Ecto neural progenitor cell (in vitro differentiated cells): ENCODE results near the gene SYT17.
A peak's percentile ranks its signal among the peaks of the same experiment; 100 is the strongest.

Experiments
- DNase-seq: peaks from one replicate; pipeline ENCODE4 v3.0.0-alpha.2; 2018; ENCODE audit warnings: low spot score

Gene SYT17, protein sequence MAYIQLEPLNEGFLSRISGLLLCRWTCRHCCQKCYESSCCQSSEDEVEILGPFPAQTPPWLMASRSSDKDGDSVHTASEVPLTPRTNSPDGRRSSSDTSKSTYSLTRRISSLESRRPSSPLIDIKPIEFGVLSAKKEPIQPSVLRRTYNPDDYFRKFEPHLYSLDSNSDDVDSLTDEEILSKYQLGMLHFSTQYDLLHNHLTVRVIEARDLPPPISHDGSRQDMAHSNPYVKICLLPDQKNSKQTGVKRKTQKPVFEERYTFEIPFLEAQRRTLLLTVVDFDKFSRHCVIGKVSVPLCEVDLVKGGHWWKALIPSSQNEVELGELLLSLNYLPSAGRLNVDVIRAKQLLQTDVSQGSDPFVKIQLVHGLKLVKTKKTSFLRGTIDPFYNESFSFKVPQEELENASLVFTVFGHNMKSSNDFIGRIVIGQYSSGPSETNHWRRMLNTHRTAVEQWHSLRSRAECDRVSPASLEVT

DNA sequence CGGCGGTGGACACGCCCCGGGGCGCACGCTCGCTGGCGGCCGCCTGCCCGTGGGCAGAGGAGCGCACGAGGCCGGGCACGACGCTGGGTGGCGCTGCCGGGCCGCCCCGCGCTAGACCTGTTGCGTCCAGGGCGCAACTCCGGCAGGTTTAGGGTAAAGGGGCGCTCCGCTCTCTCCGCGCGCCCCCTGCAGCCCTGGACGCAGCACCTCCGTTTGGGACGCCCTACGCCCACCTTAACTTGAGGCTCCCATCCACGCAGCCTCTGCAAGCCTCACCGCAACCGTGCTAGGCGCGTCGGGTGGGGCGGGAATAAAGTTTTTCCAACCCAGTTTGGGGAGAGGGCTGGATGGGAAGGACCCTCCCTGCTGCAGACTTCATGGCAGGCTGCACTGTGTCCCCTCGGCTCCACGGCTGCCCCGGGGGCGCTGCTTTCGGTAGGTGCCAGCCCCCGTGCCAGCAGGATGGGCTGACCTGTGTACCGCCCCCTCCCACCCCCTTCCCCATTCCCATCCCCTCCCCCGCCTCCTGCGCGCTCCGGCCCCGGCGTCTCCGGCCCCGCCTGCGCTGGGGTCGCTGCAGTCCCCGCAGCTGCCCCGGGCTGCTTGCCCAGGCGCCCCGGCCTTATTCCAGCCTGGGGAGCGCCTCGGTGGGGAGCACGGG is at the start of gene SYT17:
SYT17 (plus strand) TSS at position 531 of the 661 bp plus-strand sequence. CDS start 407 bp downstream, outside the sequence.
- peak; percentile 88 for DNase-seq

DNA sequence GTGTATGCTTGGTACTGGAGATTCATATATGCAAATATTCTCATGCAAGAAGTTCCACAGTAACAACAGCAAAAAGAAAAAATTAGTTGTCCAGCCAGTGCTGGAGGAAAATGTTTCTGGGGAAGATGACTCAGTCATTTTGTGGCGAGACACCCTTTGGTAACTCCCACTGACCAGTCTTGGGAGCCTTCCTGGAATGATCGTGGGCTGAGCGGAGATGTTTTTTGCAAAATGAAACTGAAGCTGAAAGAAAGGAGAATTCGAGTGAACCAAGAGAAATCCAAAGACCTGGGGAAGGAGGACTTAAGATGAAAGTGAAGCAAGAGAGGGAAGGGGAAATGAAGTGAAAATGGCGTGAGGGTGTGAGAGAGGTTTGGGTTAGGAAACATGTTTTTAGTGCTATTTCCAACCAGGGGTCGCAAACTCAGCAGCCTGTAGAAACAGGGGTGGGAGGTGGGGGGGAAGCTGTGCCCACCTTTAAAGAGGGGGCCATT is 49.1 kb upstream of the SYT17 start:
- no peak for DNase-seq

DNA sequence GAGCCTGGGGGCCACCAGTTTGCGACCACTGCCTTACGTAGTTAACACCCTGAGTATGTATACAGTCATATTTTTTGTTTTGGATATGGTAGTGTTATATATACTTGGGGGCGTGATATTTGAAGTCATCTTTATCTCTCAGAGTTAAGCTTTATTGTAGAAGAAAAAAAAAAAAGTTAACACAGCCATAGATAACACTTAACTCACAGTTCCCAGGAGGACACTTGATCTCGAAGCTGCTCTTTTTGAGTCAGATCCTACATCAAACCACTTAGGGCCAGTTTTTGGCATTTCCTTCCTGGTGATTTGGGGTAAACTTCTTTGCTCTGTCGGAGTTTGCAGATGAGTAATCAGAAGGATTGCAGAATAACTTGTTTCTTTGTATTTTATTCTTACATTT is 48.5 kb upstream of the SYT17 start:
- no peak for DNase-seq

DNA sequence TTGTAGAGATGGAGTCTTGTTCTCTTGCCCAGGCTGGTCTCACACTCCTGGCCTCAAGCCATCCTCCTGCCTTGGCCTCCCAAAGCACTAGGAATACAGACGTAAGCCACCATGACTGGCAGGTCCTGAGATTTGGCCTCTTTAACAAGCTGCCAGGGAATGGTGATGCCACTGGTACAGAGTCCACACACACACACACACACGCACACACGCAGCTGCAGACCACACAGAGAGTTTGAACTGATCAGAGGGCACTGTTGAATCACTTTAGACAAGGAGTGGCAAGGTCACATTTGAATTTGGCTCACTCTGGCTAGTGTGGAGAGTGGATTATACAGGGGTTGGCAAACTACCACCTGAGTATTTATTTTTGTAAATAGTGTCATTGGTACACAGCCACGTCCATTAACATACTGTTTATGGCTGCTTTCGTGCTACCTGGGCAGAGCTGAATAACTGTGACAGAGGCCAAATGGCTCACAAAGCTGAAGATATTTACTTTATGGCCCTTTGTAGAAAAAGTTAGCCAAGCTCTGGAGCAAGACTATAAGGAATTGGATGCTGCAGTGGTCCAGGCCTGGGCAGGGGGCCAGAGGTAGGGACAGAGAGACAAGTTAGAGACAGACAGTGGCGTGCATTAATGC is 44.4 kb upstream of the SYT17 start:
- DNase-seq, result no peak

DNA sequence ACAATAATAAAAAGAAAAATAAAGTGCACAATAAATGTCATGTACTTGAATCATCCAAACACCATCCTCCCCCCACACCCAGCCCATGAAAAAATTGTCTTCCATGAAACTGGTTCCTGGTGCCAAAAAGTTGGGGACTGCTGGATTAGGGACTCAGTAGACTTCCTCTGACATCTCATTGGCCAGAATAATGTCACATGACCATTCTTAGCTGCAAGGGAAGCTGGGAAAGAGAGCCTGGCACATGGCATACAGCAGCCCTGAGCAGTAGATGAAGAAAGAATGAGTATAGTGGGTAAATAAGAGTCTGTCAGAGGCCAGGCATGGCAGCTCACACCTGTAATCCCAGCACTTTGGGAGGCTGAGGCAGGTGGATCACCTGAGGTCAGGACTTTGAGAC is 41.7 kb upstream of the SYT17 start:
- DNase-seq, result no peak

DNA sequence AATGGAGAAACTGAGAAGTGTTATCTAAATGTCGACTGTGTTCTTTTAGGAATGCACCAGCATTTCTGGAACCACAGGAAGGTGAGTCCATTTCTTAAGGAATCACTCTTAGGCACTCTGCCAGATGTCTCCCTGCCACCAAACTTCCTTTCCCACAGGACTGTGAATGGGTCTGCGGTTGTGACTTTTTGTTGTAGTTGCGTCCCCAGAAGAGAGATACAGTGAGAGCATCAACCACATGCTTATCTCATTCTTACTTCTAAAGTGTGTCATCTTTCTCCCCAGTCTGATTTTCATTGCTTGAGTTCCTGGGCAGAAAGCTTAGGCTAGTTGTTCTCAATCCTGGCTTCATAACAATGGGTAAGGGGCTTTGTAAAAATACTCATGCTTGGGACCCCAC is 40.8 kb upstream of the SYT17 start:
- DNase-seq, result no peak

DNA sequence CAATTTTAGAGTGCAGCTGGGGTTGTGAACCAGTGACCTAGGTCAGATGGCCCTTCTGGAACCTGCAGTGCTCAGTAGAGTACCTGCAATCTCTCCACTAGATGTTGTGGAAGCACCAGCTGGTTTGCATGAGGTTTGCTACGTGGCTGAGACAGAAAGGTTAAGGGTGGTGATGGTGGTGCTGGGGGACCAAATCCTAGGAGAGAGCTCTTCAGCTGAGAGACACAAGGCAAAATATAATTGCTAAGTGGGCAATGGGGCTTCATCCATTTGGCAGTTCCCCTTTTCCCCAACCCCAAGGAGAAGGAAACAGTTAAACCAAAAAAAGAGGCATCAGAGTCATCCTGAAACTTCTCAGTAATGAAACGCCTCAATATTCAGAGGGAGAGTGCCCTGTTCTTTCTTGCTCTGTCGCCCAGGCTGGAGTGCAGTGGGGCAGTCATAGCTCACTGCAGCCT is 40.3 kb upstream of the SYT17 start:
- no peak for DNase-seq

DNA sequence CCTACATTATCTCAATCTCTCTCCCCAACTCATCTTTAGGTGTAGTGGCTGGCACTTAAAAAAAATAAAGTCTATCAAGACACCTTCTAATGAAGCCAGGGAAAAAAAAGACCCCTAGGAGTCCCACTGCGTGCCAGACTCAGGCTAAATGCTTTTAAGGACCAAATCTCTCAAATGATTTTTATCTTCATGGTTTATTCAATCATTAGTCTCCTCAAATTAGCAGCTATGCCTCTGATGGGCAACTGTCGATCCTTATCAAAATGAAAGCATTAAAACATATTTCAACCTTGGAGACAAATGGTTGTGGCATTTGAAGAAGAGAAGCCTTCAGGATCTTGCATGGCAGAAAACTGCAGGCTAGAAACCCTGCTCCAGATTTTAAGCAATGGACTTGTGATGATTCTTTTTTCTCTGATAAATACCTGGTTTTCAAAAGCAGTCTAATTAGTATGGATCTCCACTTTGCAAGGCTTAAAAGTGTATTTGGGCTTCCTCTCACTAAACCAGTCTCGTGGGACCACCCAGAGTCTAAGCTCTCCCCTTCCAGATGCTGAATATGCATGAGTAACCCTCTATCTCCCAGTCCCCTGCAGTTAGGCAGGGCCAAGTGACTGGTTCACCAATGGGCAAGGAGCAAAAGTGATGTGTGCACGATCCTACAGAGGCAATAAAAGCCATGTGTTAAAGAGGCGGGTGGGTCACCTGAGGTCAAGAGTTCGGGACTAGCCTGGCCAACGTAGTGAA is 39.4 kb upstream of the SYT17 start:
- DNase-seq, result no peak

DNA sequence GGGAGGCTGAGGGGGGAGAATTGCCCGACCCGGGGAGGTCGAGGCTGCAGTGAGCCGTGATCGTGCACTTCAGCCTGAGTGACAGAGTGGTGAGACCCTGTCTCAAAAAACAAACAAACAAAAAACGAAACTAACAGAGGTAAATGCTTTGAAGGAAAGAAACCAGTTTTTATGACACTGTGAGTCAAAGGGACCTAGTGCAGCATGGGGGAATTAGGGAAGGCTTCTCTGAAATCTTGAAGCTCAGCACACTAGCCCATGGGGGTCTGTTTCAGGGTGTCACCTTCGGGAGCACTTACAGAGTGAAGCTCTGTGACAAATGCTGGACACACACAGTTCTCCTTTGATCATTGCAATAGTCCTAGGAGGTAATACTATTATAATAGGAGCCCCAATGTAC is 37.7 kb upstream of the SYT17 start:
- DNase-seq, result no peak

DNA sequence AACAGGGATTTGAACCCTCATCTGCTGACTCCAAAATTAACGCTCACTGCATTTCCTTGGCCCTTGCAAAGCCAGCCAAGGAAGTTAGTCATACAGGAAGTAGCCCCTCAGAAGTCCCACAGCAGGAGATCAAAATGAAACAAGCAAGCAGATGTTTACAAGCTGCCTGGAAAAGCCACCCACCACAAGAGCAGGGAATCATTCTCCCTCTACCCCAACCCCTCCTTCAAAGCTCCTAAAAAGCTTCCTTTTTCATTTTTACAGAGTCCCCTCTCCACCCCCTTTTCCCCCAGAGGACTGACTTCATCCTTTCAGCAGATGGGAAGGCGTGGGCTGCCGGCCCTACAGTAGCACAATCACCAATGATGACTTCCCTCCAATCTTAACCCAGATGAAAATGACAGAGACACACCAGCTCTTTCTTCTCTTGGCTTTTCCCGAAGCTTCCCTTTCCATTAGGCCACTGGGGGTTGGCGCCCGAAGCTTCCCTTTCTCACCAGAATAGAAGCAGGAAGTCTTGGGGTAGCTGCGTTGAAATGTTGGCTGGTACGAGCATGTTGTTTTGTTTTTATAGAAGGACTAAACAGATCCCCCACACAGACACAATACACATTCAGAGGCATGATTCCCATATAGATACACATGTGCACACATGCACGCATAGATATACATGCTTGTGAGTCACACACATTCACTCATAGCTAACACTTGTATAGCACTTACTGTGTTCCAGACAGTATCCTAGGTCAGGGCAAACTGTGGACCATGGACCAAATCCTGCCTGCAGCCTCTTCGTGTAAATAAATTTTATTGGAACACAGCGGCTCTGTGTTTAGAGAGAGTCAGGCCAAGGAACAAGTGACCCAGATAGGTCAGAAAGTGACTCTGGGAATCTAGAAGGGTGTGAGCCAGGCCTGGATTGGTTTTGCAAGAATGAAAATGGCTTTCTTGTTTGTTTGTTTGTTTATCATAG is 36.9 kb upstream of the SYT17 start:
- no peak for DNase-seq

DNA sequence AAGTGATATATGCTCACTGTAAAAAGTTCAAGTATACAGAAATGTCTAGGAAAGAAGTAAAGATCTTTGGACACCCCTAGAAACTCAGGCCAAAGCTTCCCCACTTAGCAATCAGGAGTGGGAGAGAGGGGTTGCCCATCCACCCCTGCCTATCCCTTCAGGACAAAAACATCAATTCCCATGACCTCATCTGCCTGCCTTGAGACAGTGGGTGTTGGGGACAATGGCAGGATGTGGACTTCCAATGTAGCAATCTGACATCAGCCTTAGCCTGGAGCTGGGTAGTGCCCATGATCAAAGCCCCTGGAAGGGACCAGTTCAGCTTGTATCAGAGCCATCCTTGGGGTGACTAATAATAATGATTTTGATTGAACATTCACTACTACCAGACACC is 36.2 kb upstream of the SYT17 start:
- no peak for DNase-seq

DNA sequence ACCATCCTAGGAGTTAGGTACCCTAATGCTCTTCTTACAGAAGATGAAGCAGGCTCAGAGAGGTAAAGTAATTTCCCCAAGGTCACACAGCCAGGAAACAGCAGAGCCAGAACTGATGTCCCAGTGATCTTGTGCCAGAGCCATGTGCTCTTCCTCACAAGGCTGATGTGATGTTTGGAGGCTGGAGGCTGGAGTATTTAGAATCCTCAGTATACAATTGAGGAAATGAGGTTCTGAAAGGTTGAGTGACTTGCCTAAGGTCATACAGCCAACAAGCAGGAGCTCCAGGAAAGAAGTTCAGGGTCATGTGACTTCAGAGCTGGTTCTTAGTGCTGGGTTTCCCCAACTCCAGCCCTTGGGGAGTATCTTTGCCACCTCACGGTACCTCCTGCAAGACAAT is 35.8 kb upstream of the SYT17 start:
- no peak for DNase-seq

DNA sequence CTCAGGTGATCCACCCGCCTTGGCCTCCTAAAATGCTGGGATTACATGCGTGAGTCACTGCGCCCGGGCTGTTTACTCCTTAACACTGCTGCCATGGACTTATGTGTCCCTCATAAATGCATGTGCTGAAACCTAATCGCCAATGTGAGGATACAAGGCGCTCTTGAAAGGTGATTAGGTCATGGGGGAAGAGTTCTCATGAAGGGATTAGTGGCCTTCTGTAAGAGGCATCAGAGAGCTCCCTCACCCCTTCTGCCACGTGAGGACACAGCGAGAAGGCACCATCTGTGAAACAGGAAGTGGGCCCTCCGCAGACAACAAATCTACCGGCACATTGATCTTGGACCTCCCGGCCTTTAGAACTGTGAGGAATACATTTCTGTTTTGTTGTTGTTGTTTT is 35.1 kb upstream of the SYT17 start:
- DNase-seq, result no peak

DNA sequence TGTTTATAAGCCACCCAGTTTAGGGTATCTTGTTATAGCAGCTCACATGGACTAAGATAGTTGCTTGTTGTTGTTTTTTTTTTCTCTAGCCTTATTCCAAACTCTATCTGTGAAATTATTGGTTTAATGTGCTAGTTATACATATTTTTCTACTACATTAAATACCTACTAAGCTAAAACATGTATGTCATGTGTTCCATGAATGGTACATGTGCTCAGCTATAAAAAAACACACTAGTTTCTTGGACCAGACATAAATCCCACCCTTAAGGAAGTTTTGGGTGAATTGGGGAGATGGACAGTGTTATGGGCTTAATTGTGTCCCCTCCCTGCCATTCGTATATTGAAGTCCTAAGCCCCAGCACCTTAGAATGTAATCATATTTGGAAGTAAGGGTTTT is 34.4 kb upstream of the SYT17 start:
- DNase-seq, result no peak

DNA sequence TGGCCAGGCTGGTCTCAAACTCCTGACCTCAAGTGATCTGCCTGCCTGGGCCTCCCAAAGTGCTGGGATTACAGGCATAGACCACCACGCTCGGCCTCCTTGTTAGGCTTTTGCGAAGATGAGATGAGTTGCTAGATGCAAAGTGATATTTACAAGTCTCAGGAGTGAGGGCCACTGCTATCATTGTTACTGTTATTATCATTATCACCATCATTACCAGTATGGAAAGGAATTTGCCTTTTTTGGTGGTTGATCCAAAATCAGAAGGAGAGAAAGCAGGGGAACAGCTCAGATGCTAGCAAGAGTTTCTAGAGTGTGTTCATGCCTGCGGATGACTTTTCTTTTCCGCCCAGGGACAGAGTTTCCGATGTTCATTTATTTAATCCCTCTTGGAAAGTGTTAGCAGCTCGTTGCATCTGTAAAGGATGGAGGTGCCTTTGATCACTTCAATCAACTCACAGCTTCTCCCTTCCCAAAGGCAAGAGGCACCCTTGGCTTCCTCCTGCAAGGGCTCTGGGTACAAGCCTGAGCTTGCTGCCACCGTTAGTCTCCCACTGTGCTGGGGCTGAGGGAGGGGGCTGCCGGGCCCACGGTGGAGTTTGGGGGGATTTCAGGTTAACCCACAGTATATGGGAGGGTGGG is 32.7 kb upstream of the SYT17 start:
- DNase-seq, result no peak

DNA sequence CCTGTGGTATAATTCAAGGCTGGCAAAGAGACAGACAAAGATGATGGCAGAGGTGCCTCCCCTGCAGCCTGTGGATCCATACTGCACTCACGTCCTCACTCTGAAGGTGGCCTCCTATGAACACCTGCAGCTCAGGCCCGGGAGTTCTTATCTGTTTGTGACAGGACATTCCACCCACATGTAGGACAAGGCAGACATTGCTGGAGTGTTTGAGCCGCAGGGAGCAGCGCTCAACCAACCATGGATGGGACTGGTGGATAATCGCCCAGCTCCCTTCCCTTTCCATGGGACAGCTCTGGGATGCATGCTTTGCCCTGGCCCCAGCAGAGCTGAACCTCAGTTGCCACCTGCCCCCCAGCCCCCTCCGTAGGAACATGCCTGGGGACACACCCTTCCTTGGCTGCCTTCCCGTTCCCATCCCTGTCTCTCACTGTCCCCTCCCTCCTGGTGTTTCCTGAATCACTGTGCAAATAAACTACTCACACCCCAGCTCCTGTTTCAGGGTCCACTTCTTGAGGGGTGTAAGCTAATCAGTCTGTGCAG is 32.1 kb upstream of the SYT17 start:
- no peak for DNase-seq

DNA sequence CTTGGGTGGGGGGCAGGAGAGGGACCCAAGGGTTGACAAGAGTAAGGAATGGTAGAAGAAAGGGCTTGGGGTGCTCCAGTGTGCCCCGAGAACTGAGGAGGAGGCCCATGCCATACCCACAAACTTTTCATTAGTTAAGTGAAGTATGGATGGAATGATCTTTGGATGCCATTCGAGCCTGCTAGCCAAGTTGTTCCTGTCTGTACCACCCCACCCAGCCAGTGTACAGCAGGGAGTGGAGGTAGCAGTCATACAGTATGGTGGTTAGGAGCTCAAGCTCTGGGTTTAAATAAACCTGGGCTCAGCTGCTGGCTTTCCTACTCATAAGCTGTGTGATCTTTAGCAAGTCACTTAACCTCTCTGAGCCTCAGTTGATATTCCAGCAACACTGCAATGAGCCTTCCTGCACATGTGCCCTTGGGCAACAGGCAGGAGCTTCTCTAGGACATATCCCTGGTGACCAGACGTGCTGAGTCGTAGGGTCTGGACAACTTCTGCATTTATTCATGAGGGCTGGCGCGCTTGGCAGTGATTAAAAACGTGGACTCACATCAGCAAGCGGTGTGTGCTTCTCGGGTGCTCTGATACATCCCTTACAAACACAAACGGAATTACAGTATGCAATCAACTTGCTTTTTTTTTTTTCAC is 31.4 kb upstream of the SYT17 start:
- DNase-seq, result no peak

DNA sequence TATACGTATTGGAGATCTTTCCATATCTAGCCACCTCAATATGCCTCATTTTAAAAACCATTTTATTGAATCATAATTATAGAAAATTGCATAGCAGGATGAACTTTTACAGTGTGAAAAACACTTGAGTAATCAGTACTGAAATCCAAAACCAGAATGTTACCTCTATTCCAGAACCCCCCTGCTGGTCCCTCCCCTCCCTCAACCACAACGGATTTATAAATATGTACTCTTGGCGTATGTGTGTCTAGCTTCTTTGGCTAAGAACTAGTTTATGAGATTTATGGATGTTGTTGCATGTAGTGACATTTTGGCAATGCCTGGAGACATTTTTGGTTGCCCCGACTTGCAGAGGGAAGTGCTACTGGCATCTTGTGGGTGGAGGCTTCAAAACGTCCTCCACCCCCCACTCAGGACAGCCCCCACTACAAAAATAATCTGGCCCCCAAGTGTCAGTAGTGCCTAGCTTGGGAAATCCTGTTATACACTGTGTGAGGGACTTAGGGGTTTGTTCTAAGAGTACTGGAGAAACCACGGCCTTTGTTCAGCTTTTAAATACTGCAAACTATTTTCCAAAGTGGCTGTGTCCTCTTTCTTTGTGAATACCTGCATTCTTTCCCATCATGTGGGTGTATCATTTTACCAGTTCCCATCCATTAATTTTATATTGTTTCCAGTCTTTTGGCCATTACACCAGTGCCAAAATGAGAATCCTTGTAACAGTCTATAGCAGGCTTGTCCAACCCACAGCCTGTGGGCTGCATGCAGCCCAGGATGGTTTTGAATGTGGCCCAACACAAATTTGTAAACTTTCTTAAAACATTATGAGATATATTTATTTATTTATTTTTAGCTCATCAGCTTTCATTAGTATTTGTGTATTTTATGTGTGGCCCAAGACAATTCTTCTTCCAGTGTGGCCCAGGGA is 30.6 kb upstream of the SYT17 start:
- DNase-seq, result no peak
